Lung (tissue), 12 donors: ENCODE data around the gene INO80. TPM values are rescaled to one million over a fixed set of nuclear protein-coding genes. Genes with fewer than 3 reads are reported as not detected.
"Not testable (repeated sequence)": the region's sequence is repeated elsewhere in the genome, so short reads cannot be mapped to it uniquely, and the experiment has no call there.

Experiments
- ATAC-seq: fragments of 200-7000 bp; cut with Tn5 transposase; one replicate; pipeline ENCODE4 v1.9.1; 2020; ENCODE audit warnings: moderate number of reproducible peaks; ENCODE audit not compliant: insufficient read depth, low FRiP score
- DNase-seq, 3 donors: peaks; one replicate each; pipeline ENCODE4 v3.0.0-alpha.2; 2013 to 2017
- H3K27ac ChIP-seq, 2 donors: one replicate each; pipeline ENCODE4 v1.5.1; 2013; ENCODE audit warnings: mild to moderate bottlenecking in 2 of 2, moderate library complexity in 2 of 2, control low read depth in 1 of 2, inconsistent platforms in 1 of 2, low read depth in 1 of 2, low read length in 1 of 2
- H3K27me3 ChIP-seq, 3 donors: one replicate each; pipeline ENCODE4 v1.5.1; 2013; ENCODE audit warnings: low read length in 2 of 3; ENCODE audit not compliant: control insufficient read depth in 3 of 3, insufficient read depth in 3 of 3
- H3K36me3 ChIP-seq, 4 donors: one replicate each; pipeline ENCODE4 v1.5.1; 2013; ENCODE audit warnings: low read length in 4 of 4, mild to moderate bottlenecking in 1 of 4, moderate library complexity in 1 of 4; ENCODE audit not compliant: control insufficient read depth in 4 of 4, insufficient read depth in 4 of 4
- H3K4me1 ChIP-seq, 5 donors: one replicate each; pipeline ENCODE4 v1.5.1; 2013; ENCODE audit warnings: low read length in 5 of 5, mild to moderate bottlenecking in 2 of 5, moderate library complexity in 1 of 5; ENCODE audit not compliant: control insufficient read depth in 5 of 5, insufficient read depth in 5 of 5
- H3K4me3 ChIP-seq: one replicate; pipeline ENCODE4 v1.5.1; 2013; ENCODE audit warnings: mild to moderate bottlenecking, control low read depth, moderate library complexity
- H3K9ac ChIP-seq, 2 donors: one replicate each; pipeline ENCODE4 v1.5.1; 2013; ENCODE audit warnings: low read length in 2 of 2, control low read depth in 1 of 2; ENCODE audit not compliant: insufficient read depth in 1 of 2
- H3K9me3 ChIP-seq, 4 donors: one replicate each; pipeline ENCODE4 v1.5.1; 2013; ENCODE audit warnings: low read length in 3 of 4, mild to moderate bottlenecking in 1 of 4, moderate library complexity in 1 of 4; ENCODE audit not compliant: control insufficient read depth in 4 of 4, insufficient read depth in 3 of 4
- CTCF ChIP-seq: IDR thresholded peaks from 2 replicates; pipeline ENCODE4 v1.5.1; 2012; ENCODE audit warnings: mild to moderate bottlenecking; ENCODE audit errors: control extremely low read depth, extremely low read depth
- WGBS, 2 donors: extraction: QIAGEN DNeasy Blood & Tissue Kit; methylation state at CpG; one replicate each; pipeline ENCODE4 v1.1.7; 2013; 5-methylcytosine and 5-hydroxymethylcytosine counted together
- polyA plus RNA-seq, 2 donors: library from polyadenylated mRNA; stranded (reverse); fragments of 200-250 nt; gene quantifications; one replicate each; pipeline ENCODE4 v1.2.1, GENCODE V29; 2013
- total RNA-seq, 2 donors: library from RNA; depleted of rRNA in 1 of 2; stranded (reverse); fragments of >200 nt in 1 of 2; gene quantifications; one replicate each; pipeline ENCODE4 v1.2.1, GENCODE V29; 2014 to 2021
- donor health status: control.
- donor health status: control.
- donor health status: Bipolar disorder and iron deficiency.
- donor health status: healthy.
- donor health status: DM: yes; HTN: yes; CAD: no.

INO80 gene
- total and polyA plus RNA-seq, 4 donors, result 8.0 to 50.1 (median 22.9) TPM

- Histone ChIP-seq H3K36me3 (no peaks in the 10 kb centered on the region), H3K9ac (no peak overlapping the region), H3K4me3 (no peak overlapping the region), H3K27me3 (no peaks in the 10 kb centered on the region), H3K4me1 (no peaks in the 10 kb centered on the region), H3K9me3 (peaks cover 0 to 4% (median 0%) of the 10 kb centered on the region in 4 donors), H3K27ac (no peak overlapping the region)
- TF ChIP-seq CTCF, result no peak
- no peak for ATAC-seq
- DNase-seq, result no peak
- WGBS, 2 donors, result 98% methylated on average over 36 to 37 of the region's 37 CpGs
These were observed 35.4 kb upstream of the INO80 start for GRCh38 chr15:41151451-41152005.

GRCh38 chr15:41150279-41150678 is 34.2 kb upstream of the INO80 start:
- H3K36me3 ChIP-seq, result no peaks in the 10 kb centered on the region
- 83 to 88% methylated on average over 4 of the region's 4 CpGs for WGBS, 2 donors

GRCh38 chr15:41148065-41148464 is 32.0 kb upstream of the INO80 start:
- DNase-seq (no peak), ATAC-seq (no peak)
- peaks cover 0 to 2% (median 0%) of the 10 kb centered on the region in 4 donors for H3K9me3 ChIP-seq
- no peak overlapping the region for H3K27ac ChIP-seq
- no peak for TF ChIP-seq CTCF
- no peaks in the 10 kb centered on the region for H3K4me1 ChIP-seq
- no peak overlapping the region for H3K9ac ChIP-seq
- no peaks in the 10 kb centered on the region for H3K27me3 ChIP-seq
- WGBS, 2 donors, result 79 to 88% methylated on average over 2 of the region's 2 CpGs
- no peaks in the 10 kb centered on the region for H3K36me3 ChIP-seq
- no peak overlapping the region for H3K4me3 ChIP-seq

More at GRCh38 chr15:41150279-41150678, 34.2 kb upstream of the INO80 start:
- no peak for TF ChIP-seq CTCF
- no peak for ATAC-seq
- Histone ChIP-seq H3K9ac (no peak overlapping the region), H3K27me3 (no peaks in the 10 kb centered on the region), H3K4me3 (no peak overlapping the region), H3K4me1 (no peaks in the 10 kb centered on the region), H3K9me3 (peaks cover 0 to 4% (median 0%) of the 10 kb centered on the region in 4 donors), H3K27ac (no peak overlapping the region)
- DNase-seq, result no peak

- Histone ChIP-seq H3K27me3 (no peaks in the 10 kb centered on the region), H3K9ac (no peak overlapping the region), H3K9me3 (no peaks in the 10 kb centered on the region), H3K27ac (no peak overlapping the region), H3K4me1 (no peaks in the 10 kb centered on the region), H3K36me3 (no peaks in the 10 kb centered on the region), H3K4me3 (no peak overlapping the region)
- 97% methylated on average over 5 of the region's 5 CpGs for WGBS, 2 donors
- DNase-seq, result no peak
- TF ChIP-seq CTCF, result no peak
- ATAC-seq, result no peak
These were observed 23.5 kb upstream of the INO80 start for GRCh38 chr15:41139619-41140018.

GRCh38 chr15:41139112-41139511 is 23.0 kb upstream of the INO80 start:
- H3K27ac ChIP-seq, H3K4me1 ChIP-seq, H3K9me3 ChIP-seq, H3K36me3 ChIP-seq, ATAC-seq, H3K9ac ChIP-seq, H3K4me3 ChIP-seq, H3K27me3 ChIP-seq: not testable (repeated sequence)
- peak in 1 of 3 donors; percentile 11 for DNase-seq
- WGBS, 2 donors, result 82 to 94% methylated on average over 7 of the region's 7 CpGs
